Gastroesophageal sphincter (tissue), 3 donors: ENCODE measurements around the gene C3orf18.

ENCODE experiments used
- CTCF ChIP-seq, 4 experiments: fragments of 200-600 bp in 2 of 4; fragments of 450-650 bp in 2 of 4; sonication (generic) in 1 of 4; IDR thresholded peaks; one replicate each; pipeline ENCODE4 v1.5.1; 2017 to 2019; ENCODE audit warnings: antibody characterized with exemption in 4 of 4, mild to moderate bottlenecking in 2 of 4, moderate library complexity in 2 of 4
- EP300 ChIP-seq: sonication (generic); formaldehyde crosslinking; IDR thresholded peaks from one replicate; pipeline ENCODE4 v1.6.1; 2017; ENCODE audit warnings: antibody characterized with exemption, mild to moderate bottlenecking
- POLR2AphosphoS5 ChIP-seq: sonication (generic); formaldehyde crosslinking; IDR thresholded peaks from one replicate; pipeline ENCODE4 v1.6.1; 2017; ENCODE audit warnings: antibody characterized with exemption

DNA sequence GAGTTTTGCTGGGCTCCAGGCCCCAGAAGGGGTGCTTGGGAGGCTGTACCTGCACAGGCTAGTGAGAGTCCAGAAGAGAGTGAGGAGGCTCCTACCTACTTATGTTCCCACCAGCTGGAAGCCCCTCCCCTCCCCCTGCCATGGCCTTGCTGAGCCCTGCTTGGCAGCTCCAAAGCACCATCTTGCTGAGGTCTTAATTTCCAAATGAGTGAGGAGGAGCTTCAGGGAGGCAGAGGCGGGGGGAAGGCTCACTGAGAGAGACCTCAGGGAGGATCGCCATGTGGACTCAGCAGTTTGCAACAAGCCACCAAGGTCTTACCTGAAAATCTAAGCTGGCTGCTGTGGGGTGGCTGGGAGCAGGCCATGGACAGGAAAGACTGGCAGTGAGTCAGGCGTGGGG lies 55.4 kb downstream of the C3orf18 start:
- no peak for TF ChIP-seq CTCF (IDR thresholded peaks at IDR 0.05)
- no peak for TF ChIP-seq POLR2AphosphoS5
- TF ChIP-seq EP300 = no peak
